IPS-18c (cell line): ENCODE measurements around the gene ATRN.
"Not testable (repeated sequence)": the region's sequence is repeated elsewhere in the genome, so short reads cannot be mapped to it uniquely, and the experiment has no call there.

Source experiments
- H3K4me3 ChIP-seq: 2 replicates; pipeline ENCODE4 v1.7.0; 2013; ENCODE audit warnings: low read depth, mild to moderate bottlenecking, low read length, moderate library complexity; ENCODE audit not compliant: insufficient read depth
- H3K9me3 ChIP-seq: one replicate; pipeline ENCODE4 v1.6.1; 2013; ENCODE audit warnings: mild to moderate bottlenecking, low read length, moderate library complexity; ENCODE audit not compliant: control insufficient read depth, insufficient read depth

ATRN gene

GRCh38 chr20:3583765-3584164 is 112.9 kb downstream of the ATRN start:
- H3K4me3 ChIP-seq = no peak overlapping the region

GRCh38 chr20:3586093-3586492 is 115.3 kb downstream of the ATRN start:
- no peaks in the 10 kb centered on the region for H3K9me3 ChIP-seq
- no peak overlapping the region for H3K4me3 ChIP-seq

More at GRCh38 chr20:3583765-3584164, 112.9 kb downstream of the ATRN start:
- H3K9me3 ChIP-seq = no peaks in the 10 kb centered on the region

- H3K4me3 ChIP-seq = no peak overlapping the region
Observed at GRCh38 chr20:3590164-3590563, 119.3 kb downstream of the ATRN start.

GRCh38 chr20:3592931-3593330 is 122.1 kb downstream of the ATRN start:
- Histone ChIP-seq H3K9me3 (no peaks in the 10 kb centered on the region), H3K4me3 (no peak overlapping the region)

More at GRCh38 chr20:3590164-3590563, 119.3 kb downstream of the ATRN start:
- no peaks in the 10 kb centered on the region for H3K9me3 ChIP-seq

- H3K9me3 ChIP-seq = no peaks in the 10 kb centered on the region
- H3K4me3 ChIP-seq = no peak overlapping the region
Observed at GRCh38 chr20:3595541-3595940, 124.7 kb downstream of the ATRN start.

- no peak overlapping the region for H3K4me3 ChIP-seq
Observed at GRCh38 chr20:3603108-3603507, 132.3 kb downstream of the ATRN start.

GRCh38 chr20:3605386-3605886 is 134.6 kb downstream of the ATRN start:
- H3K9me3 ChIP-seq, H3K4me3 ChIP-seq: not testable (repeated sequence)

More at GRCh38 chr20:3603108-3603507, 132.3 kb downstream of the ATRN start:
- no peaks in the 10 kb centered on the region for H3K9me3 ChIP-seq

GRCh38 chr20:3606021-3606420 is 135.2 kb downstream of the ATRN start:
- H3K4me3 ChIP-seq = no peak overlapping the region
- H3K9me3 ChIP-seq = no peaks in the 10 kb centered on the region

GRCh38 chr20:3611901-3612300 is 141.1 kb downstream of the ATRN start:
- Histone ChIP-seq H3K4me3 (no peak overlapping the region), H3K9me3 (no peaks in the 10 kb centered on the region)

GRCh38 chr20:3612795-3613572 is 142.2 kb downstream of the ATRN start:
- Histone ChIP-seq H3K4me3 (no peak overlapping the region), H3K9me3 (no peaks in the 10 kb centered on the region)

GRCh38 chr20:3613821-3614440 is 143.1 kb downstream of the ATRN start:
- H3K4me3 ChIP-seq = no peak overlapping the region
- H3K9me3 ChIP-seq = no peaks in the 10 kb centered on the region

GRCh38 chr20:3614466-3614865 is 143.6 kb downstream of the ATRN start:
- Histone ChIP-seq H3K9me3 (no peaks in the 10 kb centered on the region), H3K4me3 (no peak overlapping the region)

- H3K9me3 ChIP-seq = not testable (repeated sequence)
Observed at GRCh38 chr20:3615171-3615840, 144.5 kb downstream of the ATRN start.

GRCh38 chr20:3616250-3616649 is 145.4 kb downstream of the ATRN start:
- Histone ChIP-seq H3K9me3 (no peaks in the 10 kb centered on the region), H3K4me3 (no peak overlapping the region)

More at GRCh38 chr20:3615171-3615840, 144.5 kb downstream of the ATRN start:
- not testable (repeated sequence) for H3K4me3 ChIP-seq

- no peaks in the 10 kb centered on the region for H3K9me3 ChIP-seq
- H3K4me3 ChIP-seq = no peak overlapping the region
Observed at GRCh38 chr20:3621111-3621510, 150.3 kb downstream of the ATRN start.

GRCh38 chr20:3622406-3622805 is 151.6 kb downstream of the ATRN start:
- H3K4me3 ChIP-seq = no peak overlapping the region
- H3K9me3 ChIP-seq = no peaks in the 10 kb centered on the region

- Histone ChIP-seq H3K4me3 (no peak overlapping the region), H3K9me3 (no peaks in the 10 kb centered on the region)
Observed at GRCh38 chr20:3627476-3627875, 156.7 kb downstream of the ATRN start.
